Adrenal gland (tissue), 12 donors: ENCODE data around the gene GRM3. TPM values are rescaled to one million over a fixed set of nuclear protein-coding genes. Genes with fewer than 3 reads are reported as not detected.

Source experiments
- DNase-seq, 7 donors: peaks; one replicate each; pipeline ENCODE4 v3.0.0-alpha.2; 2019 to 2020
- H3K27ac ChIP-seq, 5 donors: fragments of 200-600 bp; sonication (generic) in 4 of 5; 1 replicate in 3 of 5; 2 replicates in 2 of 5; pipeline versions ENCODE4 v1.5.1 to v1.8.0; 2016 to 2020; ENCODE audit warnings: mild to moderate bottlenecking in 1 of 5
- H3K27me3 ChIP-seq: fragments of 200-600 bp; 2 replicates; pipeline ENCODE4 v1.8.0; 2021
- H3K36me3 ChIP-seq, 2 donors: fragments of 200-600 bp; replicated peaks in 1 of 2; 1 replicate in 1 of 2; 2 replicates in 1 of 2; pipeline versions ENCODE4 v1.5.1 to v1.8.0; 2018 to 2022
- H3K4me1 ChIP-seq, 2 donors: fragments of 200-600 bp; replicated peaks in 1 of 2; 1 replicate in 1 of 2; 2 replicates in 1 of 2; pipeline versions ENCODE4 v1.5.1 to v1.8.0; 2018 to 2021
- H3K4me3 ChIP-seq, 4 donors: fragments of 200-600 bp; sonication (generic) in 3 of 4; one replicate each; pipeline ENCODE4 v1.5.1; 2016 to 2018
- H3K9me3 ChIP-seq, 3 donors: fragments of 200-600 bp; sonication (generic) in 1 of 3; replicated peaks in 1 of 3; 1 replicate in 2 of 3; 2 replicates in 1 of 3; pipeline versions ENCODE4 v1.5.1 to v1.8.0; 2016 to 2021
- CTCF ChIP-seq, 6 experiments: fragments of 450-650 bp in 4 of 6; fragments of 200-600 bp in 2 of 6; sonication (generic) in 1 of 6; IDR thresholded peaks; 1 replicate in 5 of 6; 2 replicates in 1 of 6; pipeline versions ENCODE4 v1.5.1 to v1.8.0; 2016 to 2021; ENCODE audit warnings: antibody characterized with exemption in 6 of 6, mild to moderate bottlenecking in 2 of 6, moderate library complexity in 1 of 6
- POLR2A ChIP-seq, 2 donors: fragments of 450-650 bp; IDR thresholded peaks; one replicate each; pipeline ENCODE4 v1.6.1; 2017; ENCODE audit warnings: antibody characterized with exemption in 2 of 2, mild to moderate bottlenecking in 2 of 2, moderate library complexity in 1 of 2
- WGBS, 4 donors: extraction: QIAGEN DNeasy Blood & Tissue Kit in 2 of 4; methylation state at CpG; one replicate each; pipeline versions ENCODE4 v1.1.5 to v1.1.7; 2013 to 2017; 5-methylcytosine and 5-hydroxymethylcytosine counted together
- intact Hi-C, 2 donors: fragments of 100-400 bp; cut with DNase I; formaldehyde crosslinking; loops; one replicate each; pipeline versions ENCODE4 v1.14.1 to v1.15.0; 2022 to 2023
- polyA plus RNA-seq, 3 donors: library from polyadenylated mRNA; stranded (reverse); fragments of 200-250 nt in 2 of 3; fragments of 350-450 nt in 1 of 3; fragmentation: Illumina TruSeq in 1 of 3; extraction: RNeasy Lipid Tissue Mini Kit (QIAGEN cat#74804) in 1 of 3; gene quantifications; one replicate each; pipeline ENCODE4 v1.2.3, GENCODE V29; 2013 to 2014
- total RNA-seq, 9 donors: library from RNA; depleted of rRNA in 4 of 9; stranded (reverse); fragments of >200 nt in 4 of 9; fragments of 120-200 nt in 1 of 9; fragmentation: NEBNext Ultra II Directional in 1 of 9; extraction: Animal tissue kit (Norgen Biotek cat#: 25700) in 1 of 9; gene quantifications; one replicate each; pipeline versions ENCODE4 v1.1.0 to v1.2.4, GENCODE V29; 2013 to 2023
- donor health status: healthy with polysubstance abuse.
- donor health status: Bipolar disorder and iron deficiency.
- donor health status: DM: yes; HTN: yes; CAD: no.
- donor health status: DM: no; HTN: no; CAD: no.
- donor health status: DM: no; HTN: no; CAD: no.
- donor health status: DM: yes; HTN: yes; CAD: no.

Gene GRM3
- total and polyA plus RNA-seq, 12 donors = 0.30 to 5.1 (median 1.8) TPM

- H3K27ac ChIP-seq = no peak overlapping the region
- no peak overlapping the region for H3K4me3 ChIP-seq
- 56 to 71% (median 63%) methylated on average over 3 of the region's 3 CpGs for WGBS, 4 donors
- no peaks in the 10 kb centered on the region for H3K27me3 ChIP-seq
- H3K9me3 ChIP-seq = no peaks in the 10 kb centered on the region
- TF ChIP-seq CTCF (IDR thresholded peaks at IDR 0.05) = no peak
- no peak for TF ChIP-seq POLR2A (IDR thresholded peaks at IDR 0.05)
- no peak for DNase-seq
- H3K4me1 ChIP-seq = no peaks in the 10 kb centered on the region
- intact Hi-C loops = no loop called here
- no peaks in the 10 kb centered on the region for H3K36me3 ChIP-seq
Observed at GRCh38 chr7:86851566-86851965, 207.9 kb downstream of the GRM3 start.

GRCh38 chr7:86863452-86863851 lies 219.7 kb downstream of the GRM3 start:
- 80 to 88% (median 85%) methylated on average over 2 of the region's 2 CpGs for WGBS, 4 donors
- Histone ChIP-seq H3K9me3 (no peaks in the 10 kb centered on the region), H3K27me3 (no peaks in the 10 kb centered on the region), H3K4me3 (no peak overlapping the region), H3K36me3 (no peaks in the 10 kb centered on the region), H3K27ac (no peak overlapping the region), H3K4me1 (no peaks in the 10 kb centered on the region)
- intact Hi-C loops = no loop called here
- TF ChIP-seq CTCF (IDR thresholded peaks at IDR 0.05) (no peak), POLR2A (IDR thresholded peaks at IDR 0.05) (no peak)
- DNase-seq = no peak

- H3K4me1 ChIP-seq = no peaks in the 10 kb centered on the region
- H3K27ac ChIP-seq = no peak overlapping the region
- H3K9me3 ChIP-seq = no peaks in the 10 kb centered on the region
- H3K36me3 ChIP-seq = no peaks in the 10 kb centered on the region
- no peak for TF ChIP-seq POLR2A (IDR thresholded peaks at IDR 0.05)
- H3K4me3 ChIP-seq = no peak overlapping the region
- DNase-seq = no peak
- H3K27me3 ChIP-seq = no peaks in the 10 kb centered on the region
- intact Hi-C loops = no loop called here
- 63 to 77% (median 65%) methylated on average over 5 of the region's 5 CpGs for WGBS, 4 donors
Observed at GRCh38 chr7:86867163-86867762, 223.6 kb downstream of the GRM3 start.

GRCh38 chr7:86876146-86876545 lies 232.4 kb downstream of the GRM3 start:
- Histone ChIP-seq H3K27me3 (no peaks in the 10 kb centered on the region), H3K27ac (no peak overlapping the region), H3K36me3 (no peaks in the 10 kb centered on the region), H3K4me1 (no peaks in the 10 kb centered on the region), H3K4me3 (no peak overlapping the region), H3K9me3 (no peaks in the 10 kb centered on the region)
- TF ChIP-seq POLR2A (IDR thresholded peaks at IDR 0.05) = no peak
- TF ChIP-seq CTCF (IDR thresholded peaks at IDR 0.05) = no peak
- intact Hi-C loops = no loop called here
- no peak for DNase-seq

- no peak overlapping the region for H3K4me3 ChIP-seq
- DNase-seq = no peak
- no peaks in the 10 kb centered on the region for H3K4me1 ChIP-seq
- no peaks in the 10 kb centered on the region for H3K27me3 ChIP-seq
- H3K27ac ChIP-seq = no peak overlapping the region
- intact Hi-C loops = no loop called here
- 71 to 86% (median 78%) methylated on average over 2 of the region's 2 CpGs for WGBS, 4 donors
- no peak for TF ChIP-seq CTCF (IDR thresholded peaks at IDR 0.05)
- no peak for TF ChIP-seq POLR2A (IDR thresholded peaks at IDR 0.05)
- H3K36me3 ChIP-seq = no peaks in the 10 kb centered on the region
- H3K9me3 ChIP-seq = no peaks in the 10 kb centered on the region
Observed at GRCh38 chr7:86884152-86884551, 240.4 kb downstream of the GRM3 start.
